22Rv1 (cell line): ENCODE data around the gene CARD10.

ENCODE experiments used
- ZFX ChIP-seq: fragments of 450-650 bp; IDR thresholded peaks from 2 replicates; pipeline ENCODE4 v1.6.1; 2017; ENCODE audit warnings: antibody characterized with exemption, borderline replicate concordance
- TF ChIP-seq, protein P1 (sequence below): fragments of 450-650 bp; IDR thresholded peaks from 2 replicates; pipeline ENCODE4 v1.5.1; 2017; ENCODE audit warnings: mild to moderate bottlenecking

DNA sequence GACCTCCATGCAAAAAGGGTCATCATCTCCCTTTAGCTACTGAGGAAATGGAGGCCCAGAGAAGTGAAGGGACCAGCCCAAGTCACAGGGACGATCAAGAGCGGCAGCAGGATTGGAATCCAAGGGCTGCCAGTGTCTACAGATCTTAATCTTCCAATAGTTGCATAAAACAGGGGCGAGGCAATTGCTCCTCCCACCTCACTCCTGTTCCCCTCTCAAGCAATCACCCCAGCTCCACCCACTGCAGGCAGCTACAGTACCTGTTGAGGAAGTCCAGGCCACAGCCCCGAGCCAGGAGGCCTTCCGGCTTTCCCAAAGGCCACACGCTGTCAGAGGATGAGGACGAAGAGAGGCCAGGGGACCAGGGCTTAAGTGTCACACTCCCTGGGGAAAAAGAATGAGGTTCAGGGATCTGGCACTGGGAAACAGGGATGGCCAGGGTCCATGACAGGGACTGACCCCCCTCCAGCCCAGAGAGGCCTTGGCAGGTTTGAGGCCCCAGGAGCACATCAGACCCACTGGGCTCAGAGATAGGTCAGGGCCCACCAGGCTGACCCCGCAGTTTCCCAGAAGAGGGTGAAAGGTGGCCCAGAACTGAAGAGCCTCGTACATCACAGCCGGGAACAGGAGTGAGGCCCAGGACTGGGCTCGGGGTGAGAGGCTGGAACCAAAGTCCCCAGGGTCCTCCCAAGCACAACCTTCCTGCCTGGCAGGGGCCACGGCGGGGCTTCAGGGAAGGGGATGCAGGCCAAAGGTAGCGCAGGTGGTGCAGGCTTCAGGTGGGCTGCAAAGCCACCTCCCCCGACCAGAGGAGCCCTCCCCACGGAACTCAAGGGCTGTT is 16.7 kb downstream of the CARD10 start:
- TF ChIP-seq, protein P1, sequence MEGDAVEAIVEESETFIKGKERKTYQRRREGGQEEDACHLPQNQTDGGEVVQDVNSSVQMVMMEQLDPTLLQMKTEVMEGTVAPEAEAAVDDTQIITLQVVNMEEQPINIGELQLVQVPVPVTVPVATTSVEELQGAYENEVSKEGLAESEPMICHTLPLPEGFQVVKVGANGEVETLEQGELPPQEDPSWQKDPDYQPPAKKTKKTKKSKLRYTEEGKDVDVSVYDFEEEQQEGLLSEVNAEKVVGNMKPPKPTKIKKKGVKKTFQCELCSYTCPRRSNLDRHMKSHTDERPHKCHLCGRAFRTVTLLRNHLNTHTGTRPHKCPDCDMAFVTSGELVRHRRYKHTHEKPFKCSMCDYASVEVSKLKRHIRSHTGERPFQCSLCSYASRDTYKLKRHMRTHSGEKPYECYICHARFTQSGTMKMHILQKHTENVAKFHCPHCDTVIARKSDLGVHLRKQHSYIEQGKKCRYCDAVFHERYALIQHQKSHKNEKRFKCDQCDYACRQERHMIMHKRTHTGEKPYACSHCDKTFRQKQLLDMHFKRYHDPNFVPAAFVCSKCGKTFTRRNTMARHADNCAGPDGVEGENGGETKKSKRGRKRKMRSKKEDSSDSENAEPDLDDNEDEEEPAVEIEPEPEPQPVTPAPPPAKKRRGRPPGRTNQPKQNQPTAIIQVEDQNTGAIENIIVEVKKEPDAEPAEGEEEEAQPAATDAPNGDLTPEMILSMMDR, result no peak
- TF ChIP-seq ZFX, result no peak
